ENCODE data around the gene CEACAM1. TPM values are rescaled to one million over a fixed set of nuclear protein-coding genes. Genes with fewer than 3 reads are reported as not detected.
"Not testable (repeated sequence)": the region's sequence is repeated elsewhere in the genome, so short reads cannot be mapped to it uniquely, and the experiment has no call there.

Gene CEACAM1
- total RNA-seq, 1 experiment from 2014 or later = 2.4 TPM

DNA sequence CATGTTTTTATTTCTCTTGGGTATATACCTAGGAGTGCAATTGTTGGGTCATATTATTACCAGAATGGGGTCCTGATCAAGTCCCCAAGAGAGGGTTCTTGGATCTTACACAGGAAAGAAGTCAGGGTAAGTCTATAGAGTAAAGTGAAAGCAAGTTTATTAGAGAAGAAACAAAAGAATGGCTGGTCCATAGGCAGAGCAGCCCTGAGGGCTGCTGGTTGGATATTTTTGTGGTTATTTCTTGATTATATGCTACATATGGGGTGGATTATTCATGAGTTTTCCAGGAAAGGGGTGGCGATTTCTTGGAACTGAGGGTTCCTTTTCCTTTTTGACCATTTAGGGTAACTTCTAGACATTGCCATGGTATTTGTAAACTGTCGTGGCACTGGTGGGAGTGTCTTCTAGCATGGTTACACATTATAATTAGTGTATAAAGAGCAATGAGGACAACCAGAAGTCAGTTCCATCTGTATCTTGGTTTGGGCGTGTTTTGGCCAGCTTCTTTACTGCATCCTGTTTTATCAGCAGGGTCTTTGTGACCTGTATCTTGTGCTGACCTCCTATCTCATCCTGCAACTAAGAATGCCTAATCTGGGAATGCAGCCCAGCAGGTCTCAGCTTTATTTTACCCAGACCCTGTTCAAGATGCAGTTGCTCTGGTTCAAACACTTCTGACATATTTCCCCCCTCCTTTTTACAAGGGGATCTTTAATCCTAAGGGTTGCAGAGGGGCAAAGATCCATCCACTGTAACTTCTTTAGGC is 41.1 kb downstream of the CEACAM1 start:
- CTCF ChIA-PET = no interaction called here
- Histone ChIP-seq H3K4me1 (ENCODE audit: control insufficient read depth, insufficient read depth, low read length) (no peaks in the 10 kb centered on the region), H3K9me3 (ENCODE audit: control insufficient read depth, insufficient read depth, low read depth, low read length) (no peaks in the 10 kb centered on the region), H3K4me3 (ENCODE audit: low read depth in 2 of 2, low read length in 2 of 2) (no peak overlapping the region), H3K36me3 (ENCODE audit: control insufficient read depth, insufficient read depth, low read length) (no peaks in the 10 kb centered on the region), H3K27me3 (ENCODE audit: control insufficient read depth, insufficient read depth, low read length) (no peaks in the 10 kb centered on the region), H3K27ac (ENCODE audit: low read length) (no peak overlapping the region)
- in situ Hi-C loops (cut with HindIII; ENCODE audit: low pct_unique_long_range_greater_than_20kb, low sequenced_read_pairs) = no loop called here
- POLR2A ChIA-PET = no interaction called here
- TF ChIP-seq SIN3A (IDR thresholded peaks at IDR 0.05; ENCODE audit: borderline replicate concordance, insufficient read depth, low read depth, low read length) (no peak), POLR2AphosphoS5 (IDR thresholded peaks at IDR 0.05; ENCODE audit: low read depth, low read length) (no peak), TCF7L2 (IDR thresholded peaks at IDR 0.05; ENCODE audit: low read depth, low read length) (no peak)
- TF ChIP-seq, protein P1, sequence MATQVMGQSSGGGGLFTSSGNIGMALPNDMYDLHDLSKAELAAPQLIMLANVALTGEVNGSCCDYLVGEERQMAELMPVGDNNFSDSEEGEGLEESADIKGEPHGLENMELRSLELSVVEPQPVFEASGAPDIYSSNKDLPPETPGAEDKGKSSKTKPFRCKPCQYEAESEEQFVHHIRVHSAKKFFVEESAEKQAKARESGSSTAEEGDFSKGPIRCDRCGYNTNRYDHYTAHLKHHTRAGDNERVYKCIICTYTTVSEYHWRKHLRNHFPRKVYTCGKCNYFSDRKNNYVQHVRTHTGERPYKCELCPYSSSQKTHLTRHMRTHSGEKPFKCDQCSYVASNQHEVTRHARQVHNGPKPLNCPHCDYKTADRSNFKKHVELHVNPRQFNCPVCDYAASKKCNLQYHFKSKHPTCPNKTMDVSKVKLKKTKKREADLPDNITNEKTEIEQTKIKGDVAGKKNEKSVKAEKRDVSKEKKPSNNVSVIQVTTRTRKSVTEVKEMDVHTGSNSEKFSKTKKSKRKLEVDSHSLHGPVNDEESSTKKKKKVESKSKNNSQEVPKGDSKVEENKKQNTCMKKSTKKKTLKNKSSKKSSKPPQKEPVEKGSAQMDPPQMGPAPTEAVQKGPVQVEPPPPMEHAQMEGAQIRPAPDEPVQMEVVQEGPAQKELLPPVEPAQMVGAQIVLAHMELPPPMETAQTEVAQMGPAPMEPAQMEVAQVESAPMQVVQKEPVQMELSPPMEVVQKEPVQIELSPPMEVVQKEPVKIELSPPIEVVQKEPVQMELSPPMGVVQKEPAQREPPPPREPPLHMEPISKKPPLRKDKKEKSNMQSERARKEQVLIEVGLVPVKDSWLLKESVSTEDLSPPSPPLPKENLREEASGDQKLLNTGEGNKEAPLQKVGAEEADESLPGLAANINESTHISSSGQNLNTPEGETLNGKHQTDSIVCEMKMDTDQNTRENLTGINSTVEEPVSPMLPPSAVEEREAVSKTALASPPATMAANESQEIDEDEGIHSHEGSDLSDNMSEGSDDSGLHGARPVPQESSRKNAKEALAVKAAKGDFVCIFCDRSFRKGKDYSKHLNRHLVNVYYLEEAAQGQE (IDR thresholded peaks at IDR 0.05; ENCODE audit: insufficient read depth in 1 of 2, low read depth in 2 of 2, low read length in 1 of 2) = no peak
- TF ChIP-seq, protein P2, sequence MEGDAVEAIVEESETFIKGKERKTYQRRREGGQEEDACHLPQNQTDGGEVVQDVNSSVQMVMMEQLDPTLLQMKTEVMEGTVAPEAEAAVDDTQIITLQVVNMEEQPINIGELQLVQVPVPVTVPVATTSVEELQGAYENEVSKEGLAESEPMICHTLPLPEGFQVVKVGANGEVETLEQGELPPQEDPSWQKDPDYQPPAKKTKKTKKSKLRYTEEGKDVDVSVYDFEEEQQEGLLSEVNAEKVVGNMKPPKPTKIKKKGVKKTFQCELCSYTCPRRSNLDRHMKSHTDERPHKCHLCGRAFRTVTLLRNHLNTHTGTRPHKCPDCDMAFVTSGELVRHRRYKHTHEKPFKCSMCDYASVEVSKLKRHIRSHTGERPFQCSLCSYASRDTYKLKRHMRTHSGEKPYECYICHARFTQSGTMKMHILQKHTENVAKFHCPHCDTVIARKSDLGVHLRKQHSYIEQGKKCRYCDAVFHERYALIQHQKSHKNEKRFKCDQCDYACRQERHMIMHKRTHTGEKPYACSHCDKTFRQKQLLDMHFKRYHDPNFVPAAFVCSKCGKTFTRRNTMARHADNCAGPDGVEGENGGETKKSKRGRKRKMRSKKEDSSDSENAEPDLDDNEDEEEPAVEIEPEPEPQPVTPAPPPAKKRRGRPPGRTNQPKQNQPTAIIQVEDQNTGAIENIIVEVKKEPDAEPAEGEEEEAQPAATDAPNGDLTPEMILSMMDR (IDR thresholded peaks at IDR 0.05) = no peak
- intact Hi-C loops (cut with micrococcal nuclease; ENCODE audit: unreplicated experiment) = no loop called here
- BruUV-seq (replicated peaks) = no TSS peak
- DNase-seq (ENCODE audit: low read depth, low spot score) = no peak
- ATAC-seq = no peak

DNA sequence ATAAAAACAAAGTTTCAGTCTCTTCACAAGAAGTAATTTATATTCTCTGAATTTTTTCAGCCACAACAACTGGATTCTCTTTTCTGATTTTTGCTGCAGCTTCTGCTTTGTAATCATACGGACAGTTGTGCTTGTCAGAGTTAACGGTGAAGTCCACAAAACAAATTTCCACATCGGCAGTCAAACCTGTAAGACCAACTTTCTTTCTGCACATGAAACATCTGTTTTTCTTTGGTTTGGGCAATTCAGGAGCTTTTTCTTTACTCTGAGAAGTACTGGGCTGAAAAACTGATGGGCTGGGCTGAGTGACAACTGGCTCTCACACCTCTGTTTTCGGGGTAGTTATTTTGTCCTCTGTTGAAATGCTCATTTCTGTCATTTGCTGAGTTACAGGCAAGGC is 43.2 kb downstream of the CEACAM1 start:
- ATAC-seq; H3K4me3 ChIP-seq (ENCODE audit: low read depth in 2 of 2, low read length in 2 of 2); H3K27me3 ChIP-seq (ENCODE audit: control insufficient read depth, insufficient read depth, low read length); H3K36me3 ChIP-seq (ENCODE audit: control insufficient read depth, insufficient read depth, low read length); H3K4me1 ChIP-seq (ENCODE audit: control insufficient read depth, insufficient read depth, low read length); CTCF ChIA-PET; in situ Hi-C loops (cut with HindIII; ENCODE audit: low pct_unique_long_range_greater_than_20kb, low sequenced_read_pairs); H3K27ac ChIP-seq (ENCODE audit: low read length); BruUV-seq (replicated peaks); intact Hi-C loops (cut with micrococcal nuclease; ENCODE audit: unreplicated experiment); DNase-seq (ENCODE audit: low read depth, low spot score); POLR2A ChIA-PET; H3K9me3 ChIP-seq (ENCODE audit: control insufficient read depth, insufficient read depth, low read depth, low read length): not testable (repeated sequence)

DNA sequence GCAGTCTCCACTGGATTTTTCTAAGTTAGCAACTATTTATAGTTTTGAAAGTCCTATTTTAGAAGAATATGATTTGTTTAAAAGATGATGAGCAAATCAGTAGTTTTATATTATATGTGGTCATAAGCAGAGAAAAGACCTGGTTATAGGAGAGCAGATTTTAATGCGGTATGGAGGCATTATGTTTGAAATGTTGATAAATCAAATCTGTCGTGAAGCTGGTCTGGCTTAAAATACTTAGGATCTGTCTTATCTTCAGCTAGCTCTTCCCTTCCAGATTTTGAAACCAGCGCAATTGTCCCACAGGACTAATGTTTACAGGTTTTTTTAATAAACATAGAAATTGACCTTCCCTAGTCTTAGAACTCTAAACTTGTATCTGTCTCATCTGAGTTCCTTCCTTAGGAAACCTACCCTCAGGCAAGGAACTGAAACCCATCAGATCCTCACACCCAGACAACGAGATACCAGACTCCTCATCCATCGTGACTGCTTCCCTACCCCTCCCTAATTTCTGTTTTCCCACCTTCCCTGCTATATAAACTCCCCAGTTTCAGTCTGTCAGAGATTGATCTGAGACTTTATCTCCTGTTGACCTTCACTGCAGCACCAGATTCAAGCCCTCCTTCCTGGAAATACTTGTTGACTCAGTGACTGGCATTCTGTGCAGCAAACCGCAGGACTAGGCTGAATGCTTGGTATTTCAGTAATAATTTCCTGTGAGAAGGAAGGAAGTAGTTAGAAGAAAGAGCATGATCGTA is 47.8 kb downstream of the CEACAM1 start:
- POLR2A ChIA-PET = no interaction called here
- no peak for TF ChIP-seq TCF7L2 (IDR thresholded peaks at IDR 0.05; ENCODE audit: low read depth, low read length)
- TF ChIP-seq, protein P2 (IDR thresholded peaks at IDR 0.05) = no peak
- ATAC-seq (no peak), DNase-seq (ENCODE audit: low read depth, low spot score) (no peak)
- CTCF ChIA-PET = no interaction called here
- no peak overlapping the region for H3K27ac ChIP-seq (ENCODE audit: low read length)
- no peaks in the 10 kb centered on the region for H3K27me3 ChIP-seq (ENCODE audit: control insufficient read depth, insufficient read depth, low read length)
- no peaks in the 10 kb centered on the region for H3K36me3 ChIP-seq (ENCODE audit: control insufficient read depth, insufficient read depth, low read length)
- intact Hi-C loops (cut with micrococcal nuclease; ENCODE audit: unreplicated experiment) = no loop called here
- no peak overlapping the region for H3K4me3 ChIP-seq (ENCODE audit: low read depth in 2 of 2, low read length in 2 of 2)
- no TSS peak for BruUV-seq (replicated peaks)
- no peaks in the 10 kb centered on the region for H3K9me3 ChIP-seq (ENCODE audit: control insufficient read depth, insufficient read depth, low read depth, low read length)
- H3K4me1 ChIP-seq (ENCODE audit: control insufficient read depth, insufficient read depth, low read length) = no peaks in the 10 kb centered on the region; the same call in 1 of the 2 replicates
- in situ Hi-C loops (cut with HindIII; ENCODE audit: low pct_unique_long_range_greater_than_20kb, low sequenced_read_pairs) = no loop called here
